ENCODE results near the gene PSMB3.

PSMB3 gene

DNA sequence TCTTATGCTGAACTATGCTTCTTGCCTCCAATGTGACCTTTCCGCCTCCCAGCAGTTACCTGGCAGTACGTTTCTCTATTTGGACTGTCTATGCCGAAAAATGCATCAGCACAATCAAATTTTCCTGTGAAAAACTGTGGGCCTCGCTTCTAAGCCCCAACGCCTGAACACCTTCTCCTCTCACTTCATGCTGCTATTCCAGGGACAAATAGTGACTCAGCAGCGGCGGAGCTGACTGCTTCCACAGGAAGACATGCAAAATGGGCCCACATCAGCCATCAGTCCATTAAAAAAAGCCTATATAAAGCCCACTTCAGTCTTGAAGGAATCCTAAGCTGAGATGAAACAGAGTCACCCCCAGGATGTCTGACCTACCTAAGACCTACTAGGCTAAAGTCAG, 57.3 kb downstream of the PSMB3 start:
- TF ChIP-seq, protein P1, sequence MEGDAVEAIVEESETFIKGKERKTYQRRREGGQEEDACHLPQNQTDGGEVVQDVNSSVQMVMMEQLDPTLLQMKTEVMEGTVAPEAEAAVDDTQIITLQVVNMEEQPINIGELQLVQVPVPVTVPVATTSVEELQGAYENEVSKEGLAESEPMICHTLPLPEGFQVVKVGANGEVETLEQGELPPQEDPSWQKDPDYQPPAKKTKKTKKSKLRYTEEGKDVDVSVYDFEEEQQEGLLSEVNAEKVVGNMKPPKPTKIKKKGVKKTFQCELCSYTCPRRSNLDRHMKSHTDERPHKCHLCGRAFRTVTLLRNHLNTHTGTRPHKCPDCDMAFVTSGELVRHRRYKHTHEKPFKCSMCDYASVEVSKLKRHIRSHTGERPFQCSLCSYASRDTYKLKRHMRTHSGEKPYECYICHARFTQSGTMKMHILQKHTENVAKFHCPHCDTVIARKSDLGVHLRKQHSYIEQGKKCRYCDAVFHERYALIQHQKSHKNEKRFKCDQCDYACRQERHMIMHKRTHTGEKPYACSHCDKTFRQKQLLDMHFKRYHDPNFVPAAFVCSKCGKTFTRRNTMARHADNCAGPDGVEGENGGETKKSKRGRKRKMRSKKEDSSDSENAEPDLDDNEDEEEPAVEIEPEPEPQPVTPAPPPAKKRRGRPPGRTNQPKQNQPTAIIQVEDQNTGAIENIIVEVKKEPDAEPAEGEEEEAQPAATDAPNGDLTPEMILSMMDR (IDR thresholded peaks at IDR 0.05): no peak
